Measurements from ENCODE around the gene SYNPO2.

DNA sequence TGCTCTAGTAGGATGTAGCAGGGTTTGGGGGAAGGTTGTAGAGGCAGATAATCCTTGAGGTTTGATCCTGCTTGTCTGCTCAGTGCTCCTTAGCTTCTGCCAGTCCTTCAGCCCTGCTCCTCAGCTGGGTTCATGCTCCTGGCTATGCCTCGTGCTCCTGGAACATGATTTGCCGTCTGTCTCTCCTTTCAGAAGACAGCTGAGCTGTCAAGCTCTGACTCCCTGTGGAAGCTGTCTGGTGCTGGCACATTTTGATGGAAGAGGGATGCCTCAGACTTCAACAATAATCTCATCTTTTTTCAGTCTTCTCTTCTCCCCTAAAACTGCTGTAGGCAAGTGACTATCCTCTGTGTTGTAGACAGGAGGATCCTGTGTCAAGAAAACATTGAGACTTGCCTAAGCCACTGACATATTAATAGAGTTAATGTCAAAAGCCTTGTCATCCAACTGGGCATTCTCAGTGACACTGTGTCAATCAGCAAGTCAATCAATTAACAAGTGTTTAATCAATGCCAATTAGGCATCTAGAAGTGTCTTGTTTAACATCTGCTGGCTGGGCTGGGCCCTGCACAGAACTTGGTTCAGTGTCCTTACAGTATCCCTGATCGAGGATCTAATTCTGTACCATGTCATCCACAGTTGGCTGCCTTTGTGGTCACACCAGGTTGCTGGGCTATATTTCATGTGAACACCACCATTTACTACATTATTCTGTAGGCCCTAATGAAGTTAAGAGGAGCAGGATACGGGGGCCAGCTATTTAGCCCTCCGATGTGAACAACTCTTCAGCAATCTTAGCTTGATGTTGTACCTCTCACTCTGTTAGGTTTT lies 96.7 kb downstream of the SYNPO2 start:
- no peak for TF ChIP-seq TAF1 (IDR thresholded peaks at IDR 0.05; ENCODE audit: low read depth)
- no peak for TF ChIP-seq CEBPB (IDR thresholded peaks at IDR 0.05)
- TF ChIP-seq EP300 (IDR thresholded peaks at IDR 0.05; ENCODE audit: borderline replicate concordance) = no peak
- TF ChIP-seq NFIC (IDR thresholded peaks at IDR 0.05) = no peak
- TF ChIP-seq, protein P1, sequence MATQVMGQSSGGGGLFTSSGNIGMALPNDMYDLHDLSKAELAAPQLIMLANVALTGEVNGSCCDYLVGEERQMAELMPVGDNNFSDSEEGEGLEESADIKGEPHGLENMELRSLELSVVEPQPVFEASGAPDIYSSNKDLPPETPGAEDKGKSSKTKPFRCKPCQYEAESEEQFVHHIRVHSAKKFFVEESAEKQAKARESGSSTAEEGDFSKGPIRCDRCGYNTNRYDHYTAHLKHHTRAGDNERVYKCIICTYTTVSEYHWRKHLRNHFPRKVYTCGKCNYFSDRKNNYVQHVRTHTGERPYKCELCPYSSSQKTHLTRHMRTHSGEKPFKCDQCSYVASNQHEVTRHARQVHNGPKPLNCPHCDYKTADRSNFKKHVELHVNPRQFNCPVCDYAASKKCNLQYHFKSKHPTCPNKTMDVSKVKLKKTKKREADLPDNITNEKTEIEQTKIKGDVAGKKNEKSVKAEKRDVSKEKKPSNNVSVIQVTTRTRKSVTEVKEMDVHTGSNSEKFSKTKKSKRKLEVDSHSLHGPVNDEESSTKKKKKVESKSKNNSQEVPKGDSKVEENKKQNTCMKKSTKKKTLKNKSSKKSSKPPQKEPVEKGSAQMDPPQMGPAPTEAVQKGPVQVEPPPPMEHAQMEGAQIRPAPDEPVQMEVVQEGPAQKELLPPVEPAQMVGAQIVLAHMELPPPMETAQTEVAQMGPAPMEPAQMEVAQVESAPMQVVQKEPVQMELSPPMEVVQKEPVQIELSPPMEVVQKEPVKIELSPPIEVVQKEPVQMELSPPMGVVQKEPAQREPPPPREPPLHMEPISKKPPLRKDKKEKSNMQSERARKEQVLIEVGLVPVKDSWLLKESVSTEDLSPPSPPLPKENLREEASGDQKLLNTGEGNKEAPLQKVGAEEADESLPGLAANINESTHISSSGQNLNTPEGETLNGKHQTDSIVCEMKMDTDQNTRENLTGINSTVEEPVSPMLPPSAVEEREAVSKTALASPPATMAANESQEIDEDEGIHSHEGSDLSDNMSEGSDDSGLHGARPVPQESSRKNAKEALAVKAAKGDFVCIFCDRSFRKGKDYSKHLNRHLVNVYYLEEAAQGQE (IDR thresholded peaks at IDR 0.05; ENCODE audit: low read depth) = no peak
- TF ChIP-seq, protein P2, sequence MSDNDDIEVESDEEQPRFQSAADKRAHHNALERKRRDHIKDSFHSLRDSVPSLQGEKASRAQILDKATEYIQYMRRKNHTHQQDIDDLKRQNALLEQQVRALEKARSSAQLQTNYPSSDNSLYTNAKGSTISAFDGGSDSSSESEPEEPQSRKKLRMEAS (IDR thresholded peaks at IDR 0.05) = no peak
- no peak for TF ChIP-seq TCF12 (IDR thresholded peaks at IDR 0.05; ENCODE audit: low read depth)
- TF ChIP-seq TEAD4 (IDR thresholded peaks at IDR 0.05) = no peak
- no peak for TF ChIP-seq EGR1 (IDR thresholded peaks at IDR 0.05)
- no peak for TF ChIP-seq CREB1 (IDR thresholded peaks at IDR 0.05; ENCODE audit: low read depth)
- no peak for TF ChIP-seq FOXM1 (IDR thresholded peaks at IDR 0.05; ENCODE audit: borderline replicate concordance, low read depth)
- TF ChIP-seq, protein P3, sequence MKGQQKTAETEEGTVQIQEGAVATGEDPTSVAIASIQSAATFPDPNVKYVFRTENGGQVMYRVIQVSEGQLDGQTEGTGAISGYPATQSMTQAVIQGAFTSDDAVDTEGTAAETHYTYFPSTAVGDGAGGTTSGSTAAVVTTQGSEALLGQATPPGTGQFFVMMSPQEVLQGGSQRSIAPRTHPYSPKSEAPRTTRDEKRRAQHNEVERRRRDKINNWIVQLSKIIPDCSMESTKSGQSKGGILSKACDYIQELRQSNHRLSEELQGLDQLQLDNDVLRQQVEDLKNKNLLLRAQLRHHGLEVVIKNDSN (IDR thresholded peaks at IDR 0.05) = no peak
- no peak for TF ChIP-seq YY1 (IDR thresholded peaks at IDR 0.05; ENCODE audit: low read depth)
